GM23338 (cell line): Measurements from ENCODE around the gene SLC6A3. TPM values are rescaled to one million over a fixed set of nuclear protein-coding genes. Genes with fewer than 3 reads are reported as not detected.
A peak's percentile ranks its signal among the peaks of the same experiment; 100 is the strongest.

Experiments
- ATAC-seq: fragments of 200-7000 bp; cut with Tn5 transposase; 3 replicates; pipeline ENCODE4 v1.9.1; 2020
- DNase-seq: peaks from one replicate; pipeline ENCODE4 v3.0.0-alpha.2; 2015; ENCODE audit warnings: low spot score
- H2AFZ ChIP-seq: fragments of 200-600 bp; sonication (generic); 2 replicates; pipeline ENCODE4 v1.8.0; 2016; ENCODE audit warnings: antibody characterized with exemption, mild to moderate bottlenecking, moderate library complexity
- H3F3A ChIP-seq: fragments of 200-600 bp; sonication (generic); replicated peaks from 2 replicates; pipeline ENCODE4 v1.8.0; 2017; ENCODE audit warnings: antibody characterized with exemption, mixed run types, low read depth
- H3K27ac ChIP-seq: fragments of 200-600 bp; sonication (generic); 2 replicates; pipeline ENCODE4 v1.6.1; 2016; ENCODE audit warnings: low read depth
- H3K27me3 ChIP-seq: fragments of 200-600 bp; sonication (generic); 2 replicates; pipeline ENCODE4 v1.8.0; 2016; ENCODE audit warnings: mild to moderate bottlenecking, mixed run types, moderate library complexity; ENCODE audit not compliant: insufficient read depth
- H3K36me3 ChIP-seq: fragments of 200-600 bp; sonication (generic); 2 replicates; pipeline ENCODE4 v1.8.0; 2016; ENCODE audit warnings: mild to moderate bottlenecking; ENCODE audit not compliant: insufficient read depth
- H3K4me1 ChIP-seq: fragments of 200-600 bp; sonication (generic); 2 replicates; pipeline ENCODE4 v1.8.0; 2016; ENCODE audit warnings: mild to moderate bottlenecking, moderate library complexity; ENCODE audit not compliant: insufficient read depth
- H3K4me2 ChIP-seq: fragments of 200-600 bp; sonication (generic); 2 replicates; pipeline ENCODE4 v1.7.1; 2017; ENCODE audit warnings: mixed run types
- H3K4me3 ChIP-seq: fragments of 200-600 bp; sonication (generic); 2 replicates; pipeline ENCODE4 v1.6.1; 2016; ENCODE audit warnings: mixed run types
- H3K79me2 ChIP-seq: fragments of 200-600 bp; sonication (generic); replicated peaks from 2 replicates; pipeline ENCODE4 v1.8.0; 2017; ENCODE audit warnings: mild to moderate bottlenecking; ENCODE audit not compliant: insufficient read depth
- H3K9me2 ChIP-seq: fragments of 200-600 bp; sonication (generic); 2 replicates; pipeline ENCODE4 v1.8.0; 2017; ENCODE audit not compliant: insufficient read depth
- H4K20me1 ChIP-seq: fragments of 200-600 bp; sonication (generic); replicated peaks from 2 replicates; pipeline ENCODE4 v1.8.0; 2017; ENCODE audit warnings: mild to moderate bottlenecking; ENCODE audit not compliant: insufficient read depth
- H3K27ac Mint-ChIP-seq: 2 replicates; pipeline ENCODE4 v1.8.0; 2020; ENCODE audit warnings: inconsistent platforms, mild to moderate bottlenecking, moderate library complexity, mixed read lengths
- H3K27me3 Mint-ChIP-seq: 3 replicates; pipeline ENCODE4 v1.8.0; 2022; ENCODE audit warnings: low read depth, mild to moderate bottlenecking, moderate library complexity, mixed read lengths, inconsistent platforms; ENCODE audit not compliant: insufficient read depth, poor library complexity
- H3K36me3 Mint-ChIP-seq: 3 replicates; pipeline ENCODE4 v1.8.0; 2021; ENCODE audit warnings: low read depth, mild to moderate bottlenecking, inconsistent platforms, moderate library complexity, mixed read lengths
- H3K4me1 Mint-ChIP-seq: 3 replicates; pipeline ENCODE4 v1.8.0; 2020; ENCODE audit warnings: mild to moderate bottlenecking, inconsistent platforms, mixed read lengths
- H3K4me3 Mint-ChIP-seq: 3 replicates; pipeline ENCODE4 v1.8.0; 2021; ENCODE audit warnings: moderate library complexity, mild to moderate bottlenecking, inconsistent platforms, mixed read lengths
- H3K9me3 Mint-ChIP-seq: 3 replicates; pipeline ENCODE4 v1.8.0; 2020; ENCODE audit warnings: moderate library complexity, mild to moderate bottlenecking, inconsistent platforms, mixed read lengths
- EZH2 ChIP-seq: fragments of 200-600 bp; sonication (generic); IDR thresholded peaks from one replicate; pipeline ENCODE4 v1.8.0; 2017; ENCODE audit warnings: antibody characterized with exemption, mild to moderate bottlenecking, low read depth; ENCODE audit not compliant: unreplicated experiment
- EZH2phosphoT487 ChIP-seq: fragments of 200-600 bp; sonication (generic); IDR thresholded peaks from one replicate; pipeline ENCODE4 v1.8.1; 2018; ENCODE audit warnings: antibody characterized with exemption; ENCODE audit not compliant: unreplicated experiment
- JUNB ChIP-seq: IDR thresholded peaks from one replicate; pipeline ENCODE4 v1.6.1; 2016; ENCODE audit warnings: antibody characterized with exemption; ENCODE audit not compliant: unreplicated experiment
- NANOG ChIP-seq: IDR thresholded peaks from 2 replicates; pipeline ENCODE4 v1.6.1; 2016; ENCODE audit warnings: antibody characterized with exemption, borderline replicate concordance
- POLR2AphosphoS5 ChIP-seq: IDR thresholded peaks from 2 replicates; pipeline ENCODE4 v1.6.1; 2016; ENCODE audit warnings: antibody characterized with exemption, low read depth
- STAT1 ChIP-seq: IDR thresholded peaks from one replicate; pipeline ENCODE4 v1.6.1; 2016; ENCODE audit warnings: antibody characterized with exemption; ENCODE audit not compliant: unreplicated experiment
- ZNF114 ChIP-seq: fragments of 250-450 bp; sonication (Bioruptor Pico); IDR thresholded peaks from 2 replicates; pipeline ENCODE4 v1.5.0; 2020; ENCODE audit warnings: mild to moderate bottlenecking, moderate library complexity
- ZNF331 ChIP-seq: fragments of 250-450 bp; sonication (Bioruptor Pico); IDR thresholded peaks from 2 replicates; pipeline ENCODE4 v1.5.0; 2020; ENCODE audit warnings: low read depth, mild to moderate bottlenecking, moderate library complexity
- polyA plus RNA-seq: library from polyadenylated mRNA; unstranded; fragments of >200 nt; fragmentation: Nextera tagmentation; extraction: Ambion mirVana; gene quantifications from 2 replicates; pipeline ENCODE4 v1.2.1, GENCODE V29; 2016
- total RNA-seq: library from RNA; depleted of rRNA; stranded (reverse); fragments of >200 nt; shearing (Covaris generic); gene quantifications from 2 replicates; pipeline ENCODE4 v1.2.3, GENCODE V29; 2014
- TF ChIP-seq, protein P1 (sequence below): fragments of 250-450 bp; sonication (Bioruptor Pico); IDR thresholded peaks from 2 replicates; pipeline ENCODE4 v1.5.0; 2020; ENCODE audit warnings: mild to moderate bottlenecking, moderate library complexity
- TF ChIP-seq, protein P2 (sequence below), 2 experiments: fragments of 200-600 bp in 1 of 2; sonication (generic) in 1 of 2; conservative IDR thresholded peaks; 2 replicates each; pipeline versions ENCODE4 v1.5.1 to v1.6.1; 2016 to 2017; ENCODE audit warnings: antibody characterized with exemption in 2 of 2, low read depth in 2 of 2, mild to moderate bottlenecking in 2 of 2, moderate library complexity in 1 of 2
- TF ChIP-seq, protein P3 (sequence below): IDR thresholded peaks from one replicate; pipeline ENCODE4 v1.6.1; 2018; ENCODE audit warnings: antibody characterized with exemption; ENCODE audit not compliant: unreplicated experiment

SLC6A3 gene
- total and polyA plus RNA-seq, 2 experiments from 2014 or later, result 0.76 to 1.0 TPM

DNA sequence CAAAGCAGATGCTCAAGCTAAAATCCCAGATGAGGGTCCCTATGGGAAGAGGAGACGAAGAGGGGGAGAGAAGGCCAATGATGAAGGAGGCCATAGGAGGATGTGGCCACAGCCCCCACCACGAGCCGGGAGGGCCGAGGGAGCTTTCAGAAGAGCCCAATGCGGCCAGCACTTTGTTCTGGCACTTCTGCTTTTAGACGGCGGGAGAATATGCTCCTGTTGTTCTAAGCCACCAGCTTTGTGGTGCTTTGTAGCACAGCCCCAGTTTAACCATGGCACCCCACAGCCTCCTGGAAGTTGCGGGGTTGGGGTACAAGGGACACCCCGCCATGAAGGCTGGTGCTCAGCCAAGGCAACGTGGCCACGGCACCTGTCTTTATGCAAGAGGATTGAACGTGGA is 45.1 kb upstream of the SLC6A3 start (continued):
- TF ChIP-seq, protein P1, sequence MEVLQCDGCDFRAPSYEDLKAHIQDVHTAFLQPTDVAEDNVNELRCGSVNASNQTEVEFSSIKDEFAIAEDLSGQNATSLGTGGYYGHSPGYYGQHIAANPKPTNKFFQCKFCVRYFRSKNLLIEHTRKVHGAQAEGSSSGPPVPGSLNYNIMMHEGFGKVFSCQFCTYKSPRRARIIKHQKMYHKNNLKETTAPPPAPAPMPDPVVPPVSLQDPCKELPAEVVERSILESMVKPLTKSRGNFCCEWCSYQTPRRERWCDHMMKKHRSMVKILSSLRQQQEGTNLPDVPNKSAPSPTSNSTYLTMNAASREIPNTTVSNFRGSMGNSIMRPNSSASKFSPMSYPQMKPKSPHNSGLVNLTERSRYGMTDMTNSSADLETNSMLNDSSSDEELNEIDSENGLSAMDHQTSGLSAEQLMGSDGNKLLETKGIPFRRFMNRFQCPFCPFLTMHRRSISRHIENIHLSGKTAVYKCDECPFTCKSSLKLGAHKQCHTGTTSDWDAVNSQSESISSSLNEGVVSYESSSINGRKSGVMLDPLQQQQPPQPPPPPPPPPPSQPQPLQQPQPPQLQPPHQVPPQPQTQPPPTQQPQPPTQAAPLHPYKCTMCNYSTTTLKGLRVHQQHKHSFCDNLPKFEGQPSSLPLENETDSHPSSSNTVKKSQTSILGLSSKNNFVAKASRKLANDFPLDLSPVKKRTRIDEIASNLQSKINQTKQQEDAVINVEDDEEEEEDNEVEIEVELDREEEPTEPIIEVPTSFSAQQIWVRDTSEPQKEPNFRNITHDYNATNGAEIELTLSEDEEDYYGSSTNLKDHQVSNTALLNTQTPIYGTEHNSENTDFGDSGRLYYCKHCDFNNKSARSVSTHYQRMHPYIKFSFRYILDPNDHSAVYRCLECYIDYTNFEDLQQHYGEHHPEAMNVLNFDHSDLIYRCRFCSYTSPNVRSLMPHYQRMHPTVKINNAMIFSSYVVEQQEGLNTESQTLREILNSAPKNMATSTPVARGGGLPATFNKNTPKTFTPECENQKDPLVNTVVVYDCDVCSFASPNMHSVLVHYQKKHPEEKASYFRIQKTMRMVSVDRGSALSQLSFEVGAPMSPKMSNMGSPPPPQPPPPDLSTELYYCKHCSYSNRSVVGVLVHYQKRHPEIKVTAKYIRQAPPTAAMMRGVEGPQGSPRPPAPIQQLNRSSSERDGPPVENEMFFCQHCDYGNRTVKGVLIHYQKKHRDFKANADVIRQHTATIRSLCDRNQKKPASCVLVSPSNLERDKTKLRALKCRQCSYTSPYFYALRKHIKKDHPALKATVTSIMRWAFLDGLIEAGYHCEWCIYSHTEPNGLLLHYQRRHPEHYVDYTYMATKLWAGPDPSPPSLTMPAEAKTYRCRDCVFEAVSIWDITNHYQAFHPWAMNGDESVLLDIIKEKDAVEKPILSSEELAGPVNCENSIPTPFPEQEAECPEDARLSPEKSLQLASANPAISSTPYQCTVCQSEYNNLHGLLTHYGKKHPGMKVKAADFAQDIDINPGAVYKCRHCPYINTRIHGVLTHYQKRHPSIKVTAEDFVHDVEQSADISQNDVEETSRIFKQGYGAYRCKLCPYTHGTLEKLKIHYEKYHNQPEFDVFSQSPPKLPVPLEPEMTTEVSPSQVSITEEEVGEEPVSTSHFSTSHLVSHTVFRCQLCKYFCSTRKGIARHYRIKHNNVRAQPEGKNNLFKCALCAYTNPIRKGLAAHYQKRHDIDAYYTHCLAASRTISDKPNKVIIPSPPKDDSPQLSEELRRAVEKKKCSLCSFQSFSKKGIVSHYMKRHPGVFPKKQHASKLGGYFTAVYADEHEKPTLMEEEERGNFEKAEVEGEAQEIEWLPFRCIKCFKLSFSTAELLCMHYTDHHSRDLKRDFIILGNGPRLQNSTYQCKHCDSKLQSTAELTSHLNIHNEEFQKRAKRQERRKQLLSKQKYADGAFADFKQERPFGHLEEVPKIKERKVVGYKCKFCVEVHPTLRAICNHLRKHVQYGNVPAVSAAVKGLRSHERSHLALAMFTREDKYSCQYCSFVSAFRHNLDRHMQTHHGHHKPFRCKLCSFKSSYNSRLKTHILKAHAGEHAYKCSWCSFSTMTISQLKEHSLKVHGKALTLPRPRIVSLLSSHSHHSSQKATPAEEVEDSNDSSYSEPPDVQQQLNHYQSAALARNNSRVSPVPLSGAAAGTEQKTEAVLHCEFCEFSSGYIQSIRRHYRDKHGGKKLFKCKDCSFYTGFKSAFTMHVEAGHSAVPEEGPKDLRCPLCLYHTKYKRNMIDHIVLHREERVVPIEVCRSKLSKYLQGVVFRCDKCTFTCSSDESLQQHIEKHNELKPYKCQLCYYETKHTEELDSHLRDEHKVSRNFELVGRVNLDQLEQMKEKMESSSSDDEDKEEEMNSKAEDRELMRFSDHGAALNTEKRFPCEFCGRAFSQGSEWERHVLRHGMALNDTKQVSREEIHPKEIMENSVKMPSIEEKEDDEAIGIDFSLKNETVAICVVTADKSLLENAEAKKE (CRISPR knock-in tag), result no peak
- no peak for TF ChIP-seq POLR2AphosphoS5
- no peak for TF ChIP-seq ZNF114 (CRISPR knock-in tag)
- no peak for TF ChIP-seq NANOG
- no peak for TF ChIP-seq EZH2phosphoT487
- no peak for TF ChIP-seq JUNB
- no peak for TF ChIP-seq STAT1
- TF ChIP-seq EZH2, result no peak
- no peak for TF ChIP-seq ZNF331 (CRISPR knock-in tag)

DNA sequence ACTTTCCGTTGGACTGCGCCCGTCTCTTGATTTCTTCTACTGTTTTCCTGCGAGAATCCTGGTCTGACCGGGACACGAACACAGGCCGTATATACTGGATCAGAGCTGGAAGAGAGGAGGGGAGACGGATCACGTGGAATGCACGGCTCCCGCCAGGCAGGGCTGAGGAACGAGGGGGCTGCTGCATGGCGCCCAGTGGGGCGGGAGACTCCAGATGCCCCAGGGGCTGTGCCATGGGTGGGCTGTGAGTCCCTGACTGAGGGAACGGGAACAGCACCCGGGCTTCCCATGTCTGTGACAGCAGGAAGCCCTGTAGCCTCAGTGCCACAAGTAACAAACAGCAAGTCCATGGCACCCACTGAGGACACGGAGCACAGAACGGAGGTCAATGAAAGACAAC is 44.5 kb upstream of the SLC6A3 start:
- peaks cover 32% of the 10 kb centered on the region for H3K36me3 ChIP-seq
- H3K36me3 Mint-ChIP-seq, result peaks cover 91% of the 10 kb centered on the region
- TF ChIP-seq, protein P2, sequence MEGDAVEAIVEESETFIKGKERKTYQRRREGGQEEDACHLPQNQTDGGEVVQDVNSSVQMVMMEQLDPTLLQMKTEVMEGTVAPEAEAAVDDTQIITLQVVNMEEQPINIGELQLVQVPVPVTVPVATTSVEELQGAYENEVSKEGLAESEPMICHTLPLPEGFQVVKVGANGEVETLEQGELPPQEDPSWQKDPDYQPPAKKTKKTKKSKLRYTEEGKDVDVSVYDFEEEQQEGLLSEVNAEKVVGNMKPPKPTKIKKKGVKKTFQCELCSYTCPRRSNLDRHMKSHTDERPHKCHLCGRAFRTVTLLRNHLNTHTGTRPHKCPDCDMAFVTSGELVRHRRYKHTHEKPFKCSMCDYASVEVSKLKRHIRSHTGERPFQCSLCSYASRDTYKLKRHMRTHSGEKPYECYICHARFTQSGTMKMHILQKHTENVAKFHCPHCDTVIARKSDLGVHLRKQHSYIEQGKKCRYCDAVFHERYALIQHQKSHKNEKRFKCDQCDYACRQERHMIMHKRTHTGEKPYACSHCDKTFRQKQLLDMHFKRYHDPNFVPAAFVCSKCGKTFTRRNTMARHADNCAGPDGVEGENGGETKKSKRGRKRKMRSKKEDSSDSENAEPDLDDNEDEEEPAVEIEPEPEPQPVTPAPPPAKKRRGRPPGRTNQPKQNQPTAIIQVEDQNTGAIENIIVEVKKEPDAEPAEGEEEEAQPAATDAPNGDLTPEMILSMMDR (conservative IDR thresholded peaks at IDR 0.05; ENCODE audit: low read depth in 2 of 2), result no peak
- TF ChIP-seq ZNF114 (CRISPR knock-in tag) (no peak), STAT1 (no peak), POLR2AphosphoS5 (no peak)
- TF ChIP-seq, protein P3, sequence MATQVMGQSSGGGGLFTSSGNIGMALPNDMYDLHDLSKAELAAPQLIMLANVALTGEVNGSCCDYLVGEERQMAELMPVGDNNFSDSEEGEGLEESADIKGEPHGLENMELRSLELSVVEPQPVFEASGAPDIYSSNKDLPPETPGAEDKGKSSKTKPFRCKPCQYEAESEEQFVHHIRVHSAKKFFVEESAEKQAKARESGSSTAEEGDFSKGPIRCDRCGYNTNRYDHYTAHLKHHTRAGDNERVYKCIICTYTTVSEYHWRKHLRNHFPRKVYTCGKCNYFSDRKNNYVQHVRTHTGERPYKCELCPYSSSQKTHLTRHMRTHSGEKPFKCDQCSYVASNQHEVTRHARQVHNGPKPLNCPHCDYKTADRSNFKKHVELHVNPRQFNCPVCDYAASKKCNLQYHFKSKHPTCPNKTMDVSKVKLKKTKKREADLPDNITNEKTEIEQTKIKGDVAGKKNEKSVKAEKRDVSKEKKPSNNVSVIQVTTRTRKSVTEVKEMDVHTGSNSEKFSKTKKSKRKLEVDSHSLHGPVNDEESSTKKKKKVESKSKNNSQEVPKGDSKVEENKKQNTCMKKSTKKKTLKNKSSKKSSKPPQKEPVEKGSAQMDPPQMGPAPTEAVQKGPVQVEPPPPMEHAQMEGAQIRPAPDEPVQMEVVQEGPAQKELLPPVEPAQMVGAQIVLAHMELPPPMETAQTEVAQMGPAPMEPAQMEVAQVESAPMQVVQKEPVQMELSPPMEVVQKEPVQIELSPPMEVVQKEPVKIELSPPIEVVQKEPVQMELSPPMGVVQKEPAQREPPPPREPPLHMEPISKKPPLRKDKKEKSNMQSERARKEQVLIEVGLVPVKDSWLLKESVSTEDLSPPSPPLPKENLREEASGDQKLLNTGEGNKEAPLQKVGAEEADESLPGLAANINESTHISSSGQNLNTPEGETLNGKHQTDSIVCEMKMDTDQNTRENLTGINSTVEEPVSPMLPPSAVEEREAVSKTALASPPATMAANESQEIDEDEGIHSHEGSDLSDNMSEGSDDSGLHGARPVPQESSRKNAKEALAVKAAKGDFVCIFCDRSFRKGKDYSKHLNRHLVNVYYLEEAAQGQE, result no peak

More for the DNA sequence above, 44.5 kb upstream of the SLC6A3 start:
- no peak overlapping the region for H2AFZ ChIP-seq
- DNase-seq (no peak), ATAC-seq (no peak)
- peaks cover 19% of the 10 kb centered on the region for H3K27me3 Mint-ChIP-seq
- H3K79me2 ChIP-seq, result peaks cover 21% of the 10 kb centered on the region; the same call in 1 of the 2 replicates
- no peak overlapping the region for H3K4me3 ChIP-seq
- no peak overlapping the region for H3K4me2 ChIP-seq
- H3K27me3 ChIP-seq, result no peaks in the 10 kb centered on the region
- H3K4me3 Mint-ChIP-seq, result no peak overlapping the region
- peaks cover 10% of the 10 kb centered on the region; the same call in 1 of the 2 replicates for H4K20me1 ChIP-seq
- H3K9me3 Mint-ChIP-seq, result no peaks in the 10 kb centered on the region
- no peaks in the 10 kb centered on the region for H3K4me1 ChIP-seq
- H3F3A ChIP-seq, result peaks cover 3% of the 10 kb centered on the region; the same call in 1 of the 2 replicates
- H3K27ac Mint-ChIP-seq, result no peak overlapping the region; the same call in 1 of the 2 replicates
- no peaks in the 10 kb centered on the region for H3K9me2 ChIP-seq
- peaks cover 2% of the 10 kb centered on the region; the same call in 1 of the 3 replicates for H3K4me1 Mint-ChIP-seq
- peak overlapping the region; percentile 66; the same call in 1 of the 2 replicates for H3K27ac ChIP-seq
